Measurements from ENCODE around the gene CD99. TPM values are rescaled to one million over a fixed set of nuclear protein-coding genes. Genes with fewer than 3 reads are reported as not detected.

The CD99 gene
- total RNA-seq, 1 donor from 2014 or later, result 122 TPM

Other genes starting within 250 kb of the CD99 start
- 9.9 TPM for gene DHRSX, start 190.3 kb upstream of the CD99 start, total RNA-seq
- 25.6 TPM for gene ZBED1, start 190.3 kb upstream of the CD99 start, total RNA-seq
- 3.1 TPM for gene XG, start 60.7 kb downstream of the CD99 start, total RNA-seq
- gene GYG2, start 137.6 kb downstream of the CD99 start, total RNA-seq, result 7.8 TPM
- 11.0 TPM for gene ARSD, start 238.0 kb downstream of the CD99 start, total RNA-seq

Data from skeletal muscle tissue (tissue), 1 donor.